H1 (cell line): ENCODE results near the gene AAGAB. TPM values are rescaled to one million over a fixed set of nuclear protein-coding genes. Genes with fewer than 3 reads are reported as not detected.

ENCODE experiments used
- CBX5 ChIP-seq: fragments of 300-800, 300-1000 bp; sonication (generic); IDR thresholded peaks from 2 replicates; pipeline ENCODE4 v1.7.1; 2016; ENCODE audit warnings: antibody characterized with exemption, low read length, low read depth
- CHD7 ChIP-seq: fragments of 300-600 bp; sonication (generic); IDR thresholded peaks from 2 replicates; pipeline ENCODE4 v1.7.1; 2012; ENCODE audit warnings: low read length, moderate library complexity, mild to moderate bottlenecking, inconsistent platforms; ENCODE audit not compliant: insufficient replicate concordance
- E2F6 ChIP-seq: IDR thresholded peaks from 2 replicates; pipeline ENCODE4 v1.6.1; 2012; ENCODE audit warnings: inconsistent platforms
- GABPA ChIP-seq: IDR thresholded peaks from 2 replicates; pipeline ENCODE4 v1.6.1; 2011; ENCODE audit warnings: mild to moderate bottlenecking, low read length, moderate library complexity, borderline replicate concordance; ENCODE audit not compliant: insufficient read depth
- GTF2F1 ChIP-seq: IDR thresholded peaks from 2 replicates; pipeline ENCODE4 v1.6.1; 2012; ENCODE audit warnings: low read depth, low read length, improper control_type of control experiment, borderline replicate concordance
- HDAC2 ChIP-seq, 2 experiments: fragments of 300-600 bp in 1 of 2; sonication (generic) in 1 of 2; IDR thresholded peaks; 2 replicates each; pipeline ENCODE4 v1.6.1; 2011 to 2012; ENCODE audit warnings: low read depth in 2 of 2, low read length in 2 of 2, mild to moderate bottlenecking in 2 of 2, moderate library complexity in 2 of 2, borderline replicate concordance in 1 of 2, inconsistent platforms in 1 of 2
- RNF2 ChIP-seq: fragments of 200-900, 300-1000 bp; sonication (generic); IDR thresholded peaks from 2 replicates; pipeline ENCODE4 v1.7.1; 2016; ENCODE audit warnings: borderline replicate concordance, low read depth, mild to moderate bottlenecking, antibody characterized with exemption, low read length; ENCODE audit not compliant: poor library complexity, severe bottlenecking; ENCODE audit errors: missing control alignments
- SAP30 ChIP-seq: fragments of 300-600 bp; sonication (generic); IDR thresholded peaks from 2 replicates; pipeline ENCODE4 v1.7.1; 2012; ENCODE audit warnings: low read length, moderate library complexity, mild to moderate bottlenecking, inconsistent platforms; ENCODE audit not compliant: insufficient read depth, insufficient replicate concordance
- SP4 ChIP-seq: IDR thresholded peaks from 2 replicates; pipeline ENCODE4 v1.6.1; 2012; ENCODE audit warnings: low read length, inconsistent platforms
- polyA plus RNA-seq, 7 experiments: library from polyadenylated mRNA; depleted of rRNA in 3 of 7; stranded (reverse) in 5 of 7; unstranded in 2 of 7; fragments of >200 nt in 5 of 7; fragments of 200-250 nt in 2 of 7; gene quantifications; 1 replicate in 5 of 7; 2 replicates in 1 of 7; 4 replicates in 1 of 7; pipeline versions ENCODE4 v1.2.1 to v1.2.3, GENCODE V29; 2011 to 2013; ENCODE audit warnings: missing spikeins in 2 of 7, mixed read lengths in 2 of 7
- total RNA-seq: library from RNA; stranded (reverse); fragmentation: NEBNext Ultra II Directional; extraction: Animal tissue kit (Norgen Biotek cat#: 25700); gene quantifications from 2 replicates; pipeline ENCODE4 v1.2.1, GENCODE V29; 2021

The AAGAB gene
- total and polyA plus RNA-seq, 2 of the 8 experiments (the other 6 are each of a cell fraction or from before 2014, with no cell fraction given), result 20.1 to 45.9 TPM

- no peak for TF ChIP-seq CHD7
- TF ChIP-seq CBX5, result no peak
- no peak for TF ChIP-seq GTF2F1
- no peak for TF ChIP-seq E2F6
- TF ChIP-seq HDAC2 (IDR thresholded peaks at IDR 0.05; ENCODE audit: borderline replicate concordance in 1 of 2, low read depth in 2 of 2, low read length in 2 of 2), result no peak
- TF ChIP-seq RNF2, result no peak
- TF ChIP-seq GABPA, result no peak
- no peak for TF ChIP-seq SP4
- no peak for TF ChIP-seq SAP30
Observed at GRCh38 chr15:67173005-67173404, 81.5 kb downstream of the AAGAB start (continued).
